Measurements from ENCODE around the gene ADK.

ADK gene

GRCh38 chr10:74238031-74238431 lies 87.0 kb downstream of the ADK start:
- no peak for DNase-seq (ENCODE audit: low spot score)

DNA sequence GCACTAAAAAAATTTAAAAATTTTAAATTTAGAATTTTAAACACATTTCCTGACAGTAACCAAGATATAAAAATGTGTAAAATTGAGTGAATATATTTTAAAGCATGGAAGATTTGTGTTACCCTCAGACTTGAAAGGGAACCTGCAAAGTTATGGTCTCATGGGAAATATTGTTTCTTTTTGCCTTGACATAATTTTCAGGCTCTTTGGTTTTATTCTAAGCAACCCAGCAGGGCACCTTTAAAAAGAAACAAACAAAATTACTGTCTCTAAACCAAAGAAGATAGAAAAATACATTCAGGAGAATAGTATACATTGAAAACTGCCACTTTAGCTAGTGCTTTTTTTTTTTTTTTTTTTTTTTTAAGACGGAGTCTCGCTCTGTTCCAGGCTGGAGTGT lies 87.5 kb downstream of the ADK start:
- DNase-seq (ENCODE audit: low spot score), result no peak

GRCh38 chr10:74243067-74243466 lies 92.0 kb downstream of the ADK start:
- no peak for DNase-seq (ENCODE audit: low spot score)

DNA sequence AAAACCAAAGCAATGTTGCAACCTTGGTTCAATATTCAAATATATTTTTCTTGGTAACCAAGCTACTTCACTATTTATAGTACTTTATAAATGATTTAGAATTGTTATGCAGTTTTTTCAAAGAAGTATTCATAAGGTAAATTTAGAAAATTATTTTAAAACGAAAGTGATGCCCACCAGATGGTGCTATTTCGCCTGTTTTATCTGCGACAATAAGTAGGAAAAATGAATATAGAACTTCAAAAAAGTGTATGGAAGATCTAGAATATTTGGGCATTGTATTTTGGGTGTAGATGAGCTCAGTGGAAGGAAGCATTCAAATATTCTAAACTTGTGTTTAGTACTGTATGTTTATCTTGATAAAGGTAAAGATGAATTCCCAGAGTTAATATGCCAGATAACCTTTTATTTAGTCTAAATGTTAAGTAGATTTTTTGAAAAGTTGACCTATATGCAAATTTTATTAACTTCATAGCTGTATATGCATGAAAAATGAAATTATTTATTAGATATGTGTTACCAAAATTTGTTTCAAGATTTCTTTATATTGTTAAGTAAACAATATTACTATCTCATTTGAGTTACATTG lies 93.2 kb downstream of the ADK start:
- DNase-seq (ENCODE audit: low spot score), result no peak

DNA sequence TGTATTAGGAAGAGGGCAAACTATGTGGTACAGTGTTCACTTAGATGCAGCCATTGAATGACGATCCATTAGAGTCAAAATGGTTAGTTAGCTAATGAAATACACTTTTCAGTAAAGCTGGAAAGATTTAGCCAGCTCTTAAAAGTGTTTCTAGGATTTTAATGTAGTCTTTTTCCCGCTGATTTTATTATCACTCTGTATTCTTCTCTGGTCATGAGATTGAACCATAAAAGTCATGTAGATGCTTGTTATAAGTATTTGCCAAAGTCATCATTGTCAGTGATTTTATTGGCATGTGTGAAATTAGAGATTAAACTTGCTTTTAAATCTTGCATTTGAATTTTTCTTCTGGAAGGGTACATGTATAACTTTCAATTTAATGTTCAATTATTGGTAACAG lies 93.8 kb downstream of the ADK start:
- DNase-seq (ENCODE audit: low spot score), result no peak

GRCh38 chr10:74246495-74246894 lies 95.5 kb downstream of the ADK start:
- DNase-seq (ENCODE audit: low spot score), result no peak

DNA sequence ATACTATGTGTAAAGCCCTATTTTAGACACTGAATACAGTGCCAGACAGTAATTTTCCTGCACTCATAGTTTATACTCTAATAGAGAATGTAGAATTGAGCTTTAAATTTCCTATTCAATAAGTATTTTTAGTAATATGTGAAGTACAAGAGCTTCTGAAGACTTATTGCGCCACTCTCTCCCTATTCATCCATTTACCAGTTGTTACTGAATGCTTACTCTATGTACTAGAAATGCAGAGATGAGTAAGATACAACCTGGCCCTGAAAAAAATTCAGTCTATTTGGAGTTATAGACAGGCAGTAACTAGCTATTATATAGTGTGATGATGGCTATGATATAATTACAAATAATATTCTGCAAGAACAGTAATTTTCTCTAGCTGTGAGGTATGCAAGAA lies 98.8 kb downstream of the ADK start:
- no peak for DNase-seq (ENCODE audit: low spot score)

DNA sequence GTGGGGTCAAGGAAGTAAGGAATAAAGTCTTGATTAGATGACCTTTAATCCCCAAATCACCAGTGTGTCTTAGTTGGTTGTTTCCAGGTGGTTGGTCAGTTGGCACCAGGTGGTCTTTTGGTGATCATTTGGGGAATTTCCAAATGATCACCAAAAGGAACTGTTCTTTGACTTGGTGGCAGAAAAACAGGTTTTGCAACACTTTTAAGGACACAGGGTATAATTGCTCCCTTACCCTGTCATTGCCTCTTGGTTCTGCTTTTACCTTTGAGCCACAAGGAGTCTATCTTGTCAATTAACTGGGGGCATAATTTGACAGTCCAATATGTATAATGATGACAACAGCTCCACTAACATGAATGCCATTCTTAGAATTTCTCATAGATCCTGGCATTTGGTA lies 104.2 kb downstream of the ADK start:
- DNase-seq (ENCODE audit: low spot score), result no peak

DNA sequence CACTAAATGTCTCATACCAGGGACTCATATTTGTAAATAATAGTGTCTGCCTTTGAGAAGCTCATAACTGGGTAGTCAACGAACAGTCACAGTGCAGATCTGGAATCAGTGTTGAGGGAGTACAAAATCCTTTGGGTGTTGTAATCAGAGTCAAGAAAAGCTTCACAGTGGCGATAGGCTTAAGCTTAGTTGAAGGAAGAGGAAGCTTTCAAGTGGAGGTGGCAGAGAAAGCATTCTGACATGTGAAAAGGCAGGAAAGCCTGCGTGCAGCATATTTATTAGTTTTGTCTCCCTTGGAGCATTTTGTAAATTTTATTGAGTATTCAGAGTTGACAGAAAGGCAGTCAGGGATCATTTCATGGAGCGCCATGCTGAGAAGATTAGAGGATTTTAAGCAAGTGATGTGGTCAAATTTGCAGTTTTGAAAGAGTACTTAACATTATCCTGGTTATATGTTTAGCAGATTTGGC lies 104.9 kb downstream of the ADK start:
- DNase-seq (ENCODE audit: low spot score), result no peak

DNA sequence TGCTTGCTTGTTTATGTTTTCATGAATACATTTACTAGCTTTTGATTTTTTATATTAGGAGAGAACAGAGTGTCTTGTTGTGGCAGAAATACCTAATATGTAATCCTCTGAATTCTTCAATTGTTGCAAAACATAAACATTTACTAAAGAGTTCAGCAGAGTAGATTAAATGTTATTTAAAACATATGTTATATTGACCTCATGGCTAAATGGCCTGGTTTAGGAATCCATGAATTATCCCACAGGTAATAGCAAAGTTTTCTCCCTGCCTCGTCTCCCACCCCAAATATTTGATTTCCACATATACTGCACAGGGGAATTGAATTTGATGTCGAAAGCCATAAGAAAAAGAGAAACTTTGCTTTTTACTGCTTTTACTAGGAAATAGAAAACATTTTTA lies 111.8 kb downstream of the ADK start:
- no peak for DNase-seq (ENCODE audit: low spot score)

- no peak for DNase-seq (ENCODE audit: low spot score)
Measured at GRCh38 chr10:74263996-74264395, 113.0 kb downstream of the ADK start.

- DNase-seq (ENCODE audit: low spot score), result no peak
Measured at GRCh38 chr10:74272288-74272687, 121.3 kb downstream of the ADK start.

- no peak for DNase-seq (ENCODE audit: low spot score)
Measured at GRCh38 chr10:74275755-74276290, 124.8 kb downstream of the ADK start.

DNA sequence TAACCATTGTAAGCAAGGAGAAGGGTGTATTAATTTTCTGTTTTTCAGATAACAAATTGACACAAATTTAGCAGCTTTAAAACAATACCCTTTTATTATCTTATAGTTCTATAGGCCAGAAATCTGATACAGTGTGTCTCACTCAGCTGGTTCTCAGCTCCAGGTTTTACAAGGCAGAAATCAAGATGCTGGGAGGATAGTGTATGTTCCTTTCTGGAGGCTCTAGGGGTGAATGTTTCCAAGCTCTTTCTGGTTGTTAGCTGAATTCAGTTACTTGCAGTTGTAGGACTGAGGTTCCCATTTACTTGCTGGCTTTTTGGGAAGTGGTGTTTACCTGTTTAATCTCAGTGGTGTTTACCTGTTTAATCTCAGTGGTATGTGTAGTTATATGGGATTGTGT lies 125.4 kb downstream of the ADK start:
- no peak for DNase-seq (ENCODE audit: low spot score)

DNA sequence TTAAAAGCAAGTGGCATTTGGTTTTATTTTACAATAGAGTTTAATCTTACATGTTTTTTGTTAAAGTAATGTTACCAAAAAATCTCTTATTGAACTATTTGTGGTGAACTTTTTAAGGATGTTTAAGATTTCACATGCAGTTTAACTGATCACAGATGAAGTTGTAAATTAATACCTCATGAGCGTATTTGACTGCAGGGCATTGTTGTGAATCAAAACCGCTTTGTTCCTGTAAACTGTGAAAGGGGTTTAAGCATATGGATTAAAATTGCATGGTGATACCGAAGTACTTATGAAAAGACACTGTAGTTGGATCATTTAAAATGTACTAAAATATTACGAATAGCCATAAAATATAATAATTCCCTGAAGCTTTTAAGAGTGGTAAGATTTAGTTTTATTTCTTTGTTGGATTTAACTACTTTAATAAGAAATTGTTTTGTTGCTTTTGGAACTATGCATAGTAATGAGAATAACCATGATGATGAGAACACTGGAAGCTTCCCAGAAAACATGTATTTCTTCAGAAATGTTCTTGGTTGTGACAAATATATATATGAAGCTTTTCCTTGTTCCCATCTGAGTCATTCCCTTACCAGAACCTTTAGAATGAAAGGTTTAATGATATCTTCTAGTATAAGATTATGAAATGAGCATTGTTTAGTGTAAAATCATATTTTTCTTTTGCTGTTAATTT lies 131.3 kb downstream of the ADK start:
- no peak for DNase-seq (ENCODE audit: low spot score)

- DNase-seq (ENCODE audit: low spot score), result no peak
Measured at GRCh38 chr10:74282848-74283210, 131.8 kb downstream of the ADK start.

DNA sequence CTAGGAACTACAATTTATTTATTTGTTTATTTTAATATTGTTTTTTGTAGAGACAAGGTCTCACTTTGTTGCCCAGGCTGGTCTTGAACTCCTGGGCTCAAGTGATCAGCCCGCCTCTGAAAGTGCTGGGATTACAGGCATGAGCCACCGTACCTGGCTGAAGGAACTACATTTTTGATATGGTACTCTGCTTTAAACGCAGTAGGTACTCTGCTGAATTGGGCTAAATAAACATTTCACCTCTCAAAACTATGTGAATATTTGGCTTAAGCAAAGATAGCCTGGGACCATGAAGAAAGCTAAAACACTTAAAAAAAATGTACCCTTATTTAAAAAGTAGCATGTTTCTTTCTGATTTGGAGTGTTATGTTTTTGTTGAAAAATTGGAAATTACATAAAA lies 138.2 kb downstream of the ADK start:
- DNase-seq (ENCODE audit: low spot score), result no peak

GRCh38 chr10:74289951-74290350 lies 138.9 kb downstream of the ADK start:
- no peak for DNase-seq (ENCODE audit: low spot score)

DNA sequence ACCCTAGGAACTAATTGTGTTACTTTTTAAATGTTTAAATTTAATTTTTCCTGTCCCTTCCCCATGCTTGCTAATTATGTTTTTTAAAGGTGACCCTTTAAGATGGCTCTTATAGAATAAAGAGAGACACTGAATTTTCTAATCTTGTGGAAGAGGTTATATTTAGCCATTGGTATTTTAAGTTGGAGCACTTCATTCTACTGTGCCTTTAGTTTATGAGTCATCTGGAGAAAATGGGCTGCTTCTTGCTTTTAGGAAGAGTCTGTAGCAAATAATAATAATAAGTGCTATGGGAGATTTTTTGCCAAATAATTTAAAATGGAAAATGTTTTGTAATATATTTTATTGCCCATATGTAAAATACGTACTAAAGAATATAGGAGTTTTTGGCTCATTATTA lies 139.7 kb downstream of the ADK start:
- no peak for DNase-seq (ENCODE audit: low spot score)

DNA sequence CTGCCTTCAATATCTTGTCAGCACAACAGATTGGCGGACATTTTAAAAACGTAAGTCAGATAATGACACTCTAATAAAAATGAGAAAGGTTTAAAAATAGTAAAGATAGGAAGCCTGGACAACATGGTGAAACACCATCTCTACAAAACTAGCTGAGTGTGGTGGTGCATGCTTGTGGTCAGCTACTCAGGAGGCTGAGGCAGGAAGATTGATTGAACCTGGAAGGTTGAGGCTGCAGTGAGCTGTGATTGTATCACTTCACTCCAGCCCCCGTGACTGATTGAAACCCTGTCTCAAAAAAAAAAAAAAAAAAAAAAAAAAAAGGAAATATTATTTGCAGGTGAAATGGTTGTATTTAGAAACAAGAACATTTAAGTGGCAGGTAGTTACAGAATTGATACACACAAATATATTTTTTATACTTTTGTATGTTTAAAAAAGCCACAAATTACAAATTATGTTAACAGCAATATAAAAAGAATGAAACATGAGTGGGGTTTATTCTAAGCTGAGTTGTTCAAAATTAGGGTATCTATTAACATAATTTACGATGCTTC lies 141.9 kb downstream of the ADK start:
- no peak for DNase-seq (ENCODE audit: low spot score)

GRCh38 chr10:74293686-74294371 lies 142.8 kb downstream of the ADK start:
- DNase-seq (ENCODE audit: low spot score), result no peak

- no peak for DNase-seq (ENCODE audit: low spot score)
Measured at GRCh38 chr10:74297389-74298080, 146.5 kb downstream of the ADK start.
